ENCODE data around the gene ITGAV.

DNA sequence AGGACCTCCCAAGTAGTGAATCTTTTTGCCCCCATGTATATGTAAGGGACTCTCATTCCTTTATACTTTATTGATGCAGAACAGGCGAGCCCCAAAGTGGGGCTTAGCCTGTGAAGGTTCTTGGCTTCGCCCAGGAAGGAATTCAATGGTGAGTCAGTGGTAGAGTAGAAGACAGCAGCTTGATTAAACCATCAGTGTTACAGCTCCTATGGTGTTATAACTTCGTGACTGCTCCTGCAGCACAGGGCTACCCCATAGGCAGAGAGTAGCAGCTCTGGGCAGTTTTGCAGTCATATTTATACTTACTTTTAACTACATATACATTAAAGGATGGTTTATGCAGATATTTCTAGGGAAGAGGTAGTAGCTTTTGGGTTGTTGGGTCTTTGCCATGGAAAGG, 115.0 kb downstream of the ITGAV start:
- no peak for TF ChIP-seq EZH2 (IDR thresholded peaks at IDR 0.05)
- TF ChIP-seq, protein P1, sequence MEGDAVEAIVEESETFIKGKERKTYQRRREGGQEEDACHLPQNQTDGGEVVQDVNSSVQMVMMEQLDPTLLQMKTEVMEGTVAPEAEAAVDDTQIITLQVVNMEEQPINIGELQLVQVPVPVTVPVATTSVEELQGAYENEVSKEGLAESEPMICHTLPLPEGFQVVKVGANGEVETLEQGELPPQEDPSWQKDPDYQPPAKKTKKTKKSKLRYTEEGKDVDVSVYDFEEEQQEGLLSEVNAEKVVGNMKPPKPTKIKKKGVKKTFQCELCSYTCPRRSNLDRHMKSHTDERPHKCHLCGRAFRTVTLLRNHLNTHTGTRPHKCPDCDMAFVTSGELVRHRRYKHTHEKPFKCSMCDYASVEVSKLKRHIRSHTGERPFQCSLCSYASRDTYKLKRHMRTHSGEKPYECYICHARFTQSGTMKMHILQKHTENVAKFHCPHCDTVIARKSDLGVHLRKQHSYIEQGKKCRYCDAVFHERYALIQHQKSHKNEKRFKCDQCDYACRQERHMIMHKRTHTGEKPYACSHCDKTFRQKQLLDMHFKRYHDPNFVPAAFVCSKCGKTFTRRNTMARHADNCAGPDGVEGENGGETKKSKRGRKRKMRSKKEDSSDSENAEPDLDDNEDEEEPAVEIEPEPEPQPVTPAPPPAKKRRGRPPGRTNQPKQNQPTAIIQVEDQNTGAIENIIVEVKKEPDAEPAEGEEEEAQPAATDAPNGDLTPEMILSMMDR (IDR thresholded peaks at IDR 0.05) = no peak
